ENCODE measurements around the gene WNT1. TPM values are rescaled to one million over a fixed set of nuclear protein-coding genes. Genes with fewer than 3 reads are reported as not detected.

Gene WNT1
- total and polyA plus RNA-seq, 10 of the 15 experiments (the other 5 are each of a cell fraction or from before 2014, with no cell fraction given), result not detected

GRCh38 chr12:49018261-49019119 is 40.4 kb downstream of the WNT1 start, which contains the start of gene PRKAG1:
Gene PRKAG1, minus strand, starts transcription at chr12:49018776. Its CDS starts 36 bp downstream, at chr12:49018740.
- WGBS (ENCODE audit: insufficient coverage, insufficient replicate concordance, low lambda C conversion rate, missing lambda C conversion rate), result 1% methylated on average over 55 of the region's 59 CpGs
- DNase-seq (ENCODE audit: low read depth, low spot score) (peak; percentile 77), ATAC-seq (peak; percentile 90), FAIRE-seq (peak; percentile 73)
- POLR2A ChIA-PET, result interaction anchor here (1.7 to 4.9 kb wide), 3 partner anchors 13 to 20 kb away, joined by 4 to 52 read pairs (median 39); partner anchors contain the start of gene DDN
- Histone ChIP-seq H3K9me3 (replicated peaks; ENCODE audit: control insufficient read depth, insufficient read depth, low read length) (no peaks in the 10 kb centered on the region), H3K9ac (ENCODE audit: control insufficient read depth, insufficient read depth, low read length) (peak within 1 kb of the TSS; percentile 90), H3K27ac (ENCODE audit: control insufficient read depth, insufficient read depth) (peak within 1 kb of the TSS; percentile 93), H3K27me3 (replicated peaks in 1 of 2; ENCODE audit: control insufficient read depth in 2 of 2, insufficient read depth in 2 of 2, low read length in 1 of 2) (no peaks in the 10 kb centered on the region), H3K36me3 (ENCODE audit: control insufficient read depth in 2 of 2, insufficient read depth in 2 of 2, low read length in 1 of 2) (peaks cover 9% of the 10 kb centered on the region in 2 experiments), H3K79me2 (ENCODE audit: control insufficient read depth, insufficient read depth, low read length) (peaks cover 21% of the 10 kb centered on the region), H3K4me3 (peak within 1 kb of the TSS; percentile 93), H3K4me2 (ENCODE audit: control insufficient read depth, insufficient read depth) (peak within 1 kb of the TSS; percentile 88), H4K20me1 (ENCODE audit: control insufficient read depth, insufficient read depth) (no peaks in the 10 kb centered on the region), H2AFZ (ENCODE audit: control insufficient read depth, low read depth, low read length) (peak within 1 kb of the TSS; percentile 75), H3K4me1 (ENCODE audit: control insufficient read depth, insufficient read depth, low read length) (0 out of 2 replicates have a peak, but pooled peaks cover 3% of the 10 kb centered on the region)
- intact Hi-C loops (cut with micrococcal nuclease; ENCODE audit: unreplicated experiment) (loop anchor here (1.0 kb wide), 1 partner anchor 19 kb away; the partner anchor contains the start of gene DDN), in situ Hi-C loops (cut with MboI) (no loop called here)
- TSS peak; percentile 51 for BruUV-seq (replicated peaks)
- CTCF ChIA-PET, result interaction anchor here (0.7 to 11.1 kb wide), 12 partner anchors 13 to 166 kb away, joined by 3 to 172 read pairs (median 9); partner anchors contain the start of genes DDN and DDX23
- SMC1A ChIA-PET (ENCODE audit: uncharacterized antibody, unreplicated experiment), result interaction anchor here (1.2 to 7.5 kb wide), 5 partner anchors 17 to 41 kb away, joined by 3 to 47 read pairs (median 15); partner anchors contain the start of gene DDN
- RAD21 ChIA-PET (ENCODE audit: unreplicated experiment), result interaction anchor here (0.8 to 5.0 kb wide), 9 partner anchors 11 to 91 kb away, joined by 3 to 62 read pairs (median 3); partner anchors contain the start of genes DDN and KMT2D
- TF ChIP-seq HDGF (IDR thresholded peaks at IDR 0.05) (0 out of 2 replicates have a peak, but pooled peaks have one; percentile 12), EP300 (IDR thresholded peaks at IDR 0.05; ENCODE audit: borderline replicate concordance in 1 of 2, control insufficient read depth in 1 of 2, low read depth in 2 of 2, low read length in 2 of 2) (no peak), ZNF384 (IDR thresholded peaks at IDR 0.05; ENCODE audit: borderline replicate concordance, low read depth, low read length) (0 out of 2 replicates have a peak, but pooled peaks have one; percentile 47), MYC (IDR thresholded peaks at IDR 0.05; ENCODE audit: insufficient read depth, insufficient read length, insufficient replicate concordance, low read length, severe bottlenecking) (no peak), TAF1 (IDR thresholded peaks at IDR 0.05; ENCODE audit: borderline replicate concordance, low read depth, low read length) (peak; percentile 93), SREBF1 (IDR thresholded peaks at IDR 0.05; ENCODE audit: low read length) (peak; percentile 43; the same call in 1 of the 2 replicates), POU2F2 (IDR thresholded peaks at IDR 0.05; ENCODE audit: borderline replicate concordance, low read depth, low read length) (peak; percentile 90), CHD4 (IDR thresholded peaks at IDR 0.05) (no peak), MYB (IDR thresholded peaks at IDR 0.05; ENCODE audit: borderline replicate concordance, low read depth, low read length) (no peak), EGR1 (IDR thresholded peaks at IDR 0.05; ENCODE audit: borderline replicate concordance in 1 of 2, low read depth in 2 of 2, low read length in 2 of 2) (peak in 1 of 2 experiments; percentile 28; a peak in 1 of 3 replicates), ATF7 (IDR thresholded peaks at IDR 0.05; ENCODE audit: low read depth) (peak; percentile 50; the same call in 1 of the 2 replicates), NFYB (IDR thresholded peaks at IDR 0.05; ENCODE audit: insufficient read depth, low read depth, low read length) (no peak), FOXK2 (IDR thresholded peaks at IDR 0.05) (no peak), ZBED1 (IDR thresholded peaks at IDR 0.05; ENCODE audit: borderline replicate concordance) (peak; percentile 48; the same call in 1 of the 2 replicates), SMC3 (IDR thresholded peaks at IDR 0.05; ENCODE audit: borderline replicate concordance, low read length) (peak; percentile 18; the same call in 1 of the 2 replicates), CBX5 (IDR thresholded peaks at IDR 0.05; ENCODE audit: low read depth) (peak; percentile 56; the same call in 1 of the 2 replicates), JUND (IDR thresholded peaks at IDR 0.05; ENCODE audit: low read depth, low read length) (no peak), KDM1A (IDR thresholded peaks at IDR 0.05; ENCODE audit: borderline replicate concordance) (no peak), ETV6 (conservative IDR thresholded peaks at IDR 0.05 in 1 of 2, IDR thresholded peaks at IDR 0.05 in 1 of 2; ENCODE audit: borderline replicate concordance in 1 of 2, low read depth in 1 of 2) (peak in 1 of 2 experiments; percentile 80; a peak in 2 of 4 replicates), MAX (IDR thresholded peaks at IDR 0.05; ENCODE audit: low read depth, low read length) (no peak; the same call in 1 of the 2 replicates), MEF2B (IDR thresholded peaks at IDR 0.05; ENCODE audit: partially characterized antibody, poor library complexity, severe bottlenecking) (peak; percentile 69)

Data from GM12878 (cell line).